Endothelial cell (in vitro differentiated cells): ENCODE data around the gene RNPS1. TPM values are rescaled to one million over a fixed set of nuclear protein-coding genes. Genes with fewer than 3 reads are reported as not detected.

Experiments
- DNase-seq: peaks from one replicate; pipeline ENCODE4 v3.0.0; 2021; ENCODE audit warnings: low spot score
- H3K27ac Mint-ChIP-seq: one replicate; pipeline ENCODE4 v1.8.0; 2021; ENCODE audit warnings: mixed read lengths, inconsistent platforms; ENCODE audit not compliant: unreplicated experiment
- H3K27me3 Mint-ChIP-seq: one replicate; pipeline ENCODE4 v1.8.0; 2021; ENCODE audit warnings: mild to moderate bottlenecking, moderate library complexity, mixed read lengths, inconsistent platforms; ENCODE audit not compliant: unreplicated experiment
- H3K36me3 Mint-ChIP-seq: one replicate; pipeline ENCODE4 v1.8.0; 2021; ENCODE audit warnings: mild to moderate bottlenecking, low read depth, mixed read lengths, inconsistent platforms; ENCODE audit not compliant: unreplicated experiment
- H3K4me1 Mint-ChIP-seq: one replicate; pipeline ENCODE4 v1.8.0; 2021; ENCODE audit warnings: mild to moderate bottlenecking, mixed read lengths, inconsistent platforms; ENCODE audit not compliant: unreplicated experiment
- H3K4me3 Mint-ChIP-seq: one replicate; pipeline ENCODE4 v1.8.0; 2021; ENCODE audit warnings: mild to moderate bottlenecking, mixed read lengths, inconsistent platforms; ENCODE audit not compliant: unreplicated experiment
- H3K9me3 Mint-ChIP-seq: one replicate; pipeline ENCODE4 v1.8.0; 2021; ENCODE audit warnings: mixed read lengths, inconsistent platforms; ENCODE audit not compliant: unreplicated experiment
- CTCF ChIP-seq: fragments of 200-600 bp; sonication (generic); IDR thresholded peaks from one replicate; pipeline ENCODE4 v1.5.0; 2021; ENCODE audit warnings: antibody characterized with exemption; ENCODE audit not compliant: unreplicated experiment
- total RNA-seq: library from RNA; stranded (reverse); fragmentation: NEBNext Ultra II Directional; extraction: Animal tissue kit (Norgen Biotek cat#: 25700); gene quantifications from one replicate; pipeline ENCODE4 v1.2.1, GENCODE V29; 2021; ENCODE audit not compliant: unreplicated experiment

Gene RNPS1
- total RNA-seq, 1 donor from 2014 or later, result 203 TPM

DNA sequence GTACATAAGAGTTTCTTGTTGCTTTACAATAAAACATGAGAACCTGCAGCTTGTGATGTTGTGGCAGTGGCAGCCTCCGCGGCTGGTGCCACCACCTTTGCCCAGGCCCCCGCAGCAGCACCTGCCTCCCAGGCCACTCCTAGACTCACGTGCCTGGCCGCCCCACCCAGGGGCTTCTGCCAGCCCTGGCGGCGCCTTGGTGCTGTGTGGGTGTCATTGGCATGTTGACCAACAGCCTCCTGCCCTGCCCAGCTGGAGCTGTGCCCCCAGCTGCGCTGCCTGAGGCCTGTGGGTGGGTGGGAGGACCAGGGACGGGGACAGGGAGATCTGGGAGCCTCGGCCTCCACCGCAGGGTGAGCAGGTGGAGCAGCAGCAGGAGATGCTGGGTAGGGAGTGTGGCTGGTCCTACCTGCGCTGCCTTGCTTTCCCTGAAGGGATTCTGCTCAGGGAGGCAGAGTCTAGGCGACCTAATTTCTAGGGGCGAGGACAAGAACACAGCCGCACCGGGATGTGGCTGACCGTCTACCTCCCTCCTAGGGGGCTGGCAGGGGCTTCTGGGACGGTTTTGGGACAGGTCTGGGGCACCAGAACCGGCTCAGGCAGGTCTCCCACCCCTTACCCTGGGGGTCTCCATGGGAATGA, 32.1 kb downstream of the RNPS1 start:
- no peak overlapping the region for H3K27ac Mint-ChIP-seq
- no peak overlapping the region for H3K4me3 Mint-ChIP-seq
- H3K27me3 Mint-ChIP-seq, result peaks cover 9% of the 10 kb centered on the region
- no peak for TF ChIP-seq CTCF
- no peak for DNase-seq
- no peaks in the 10 kb centered on the region for H3K9me3 Mint-ChIP-seq
- H3K36me3 Mint-ChIP-seq, result no peaks in the 10 kb centered on the region
- H3K4me1 Mint-ChIP-seq, result no peaks in the 10 kb centered on the region

GRCh38 chr16:2235234-2235651, 32.7 kb downstream of the RNPS1 start:
- no peak overlapping the region for H3K4me3 Mint-ChIP-seq

DNA sequence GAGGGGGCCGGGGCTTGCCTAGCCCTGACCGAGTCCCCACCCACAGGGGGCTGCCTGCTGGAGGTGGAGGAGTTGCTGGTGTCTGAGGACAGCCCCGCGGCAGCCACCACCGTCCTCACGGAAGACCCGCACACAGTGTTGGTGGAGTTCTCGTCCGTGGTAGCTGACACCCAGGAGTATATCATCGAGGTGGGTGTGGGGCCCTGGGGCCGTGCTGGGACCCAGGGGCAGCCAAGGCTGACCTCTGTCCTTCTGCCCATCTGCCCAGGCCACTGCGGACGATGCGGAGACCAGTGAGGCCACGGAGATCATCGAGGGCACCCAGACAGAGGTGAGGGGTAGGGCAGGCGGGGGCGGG, 33.1 kb downstream of the RNPS1 start:
- Mint-ChIP-seq H3K4me3 (no peak overlapping the region), H3K27me3 (peaks cover 9% of the 10 kb centered on the region), H3K4me1 (no peaks in the 10 kb centered on the region), H3K9me3 (no peaks in the 10 kb centered on the region), H3K36me3 (no peaks in the 10 kb centered on the region), H3K27ac (no peak overlapping the region)
- no peak for TF ChIP-seq CTCF
- DNase-seq, result no peak

More at GRCh38 chr16:2235234-2235651, 32.7 kb downstream of the RNPS1 start:
- peaks cover 9% of the 10 kb centered on the region for H3K27me3 Mint-ChIP-seq
- DNase-seq, result no peak
- no peaks in the 10 kb centered on the region for H3K9me3 Mint-ChIP-seq
- H3K36me3 Mint-ChIP-seq, result no peaks in the 10 kb centered on the region
- no peak for TF ChIP-seq CTCF
- H3K27ac Mint-ChIP-seq, result no peak overlapping the region
- H3K4me1 Mint-ChIP-seq, result no peaks in the 10 kb centered on the region

- Mint-ChIP-seq H3K4me1 (no peaks in the 10 kb centered on the region), H3K36me3 (no peaks in the 10 kb centered on the region), H3K9me3 (no peaks in the 10 kb centered on the region), H3K27me3 (peaks cover 9% of the 10 kb centered on the region), H3K4me3 (no peak overlapping the region), H3K27ac (no peak overlapping the region)
- TF ChIP-seq CTCF, result no peak
- DNase-seq, result no peak
Observed at GRCh38 chr16:2233872-2234812, 33.8 kb downstream of the RNPS1 start.
